UCSD-AML1 (cell line): ENCODE results near the gene CDKN2AIP.
"Not testable (repeated sequence)": the region's sequence is repeated elsewhere in the genome, so short reads cannot be mapped to it uniquely, and the experiment has no call there.

Source experiments
- DNase-seq: peaks from one replicate; lab custom pipeline; 2025; ENCODE audit not compliant: unreplicated experiment; lab: John Stamatoyannopoulos, UW

Gene CDKN2AIP

GRCh38 chr4:183445097-183445428 lies 627 bp downstream of the CDKN2AIP start:
- peak; percentile 64 for DNase-seq

GRCh38 chr4:183447646-183448045 lies 3.2 kb downstream of the CDKN2AIP start:
- DNase-seq = no peak

- DNase-seq = no peak
Measured at GRCh38 chr4:183448436-183448835, 4.0 kb downstream of the CDKN2AIP start.

DNA sequence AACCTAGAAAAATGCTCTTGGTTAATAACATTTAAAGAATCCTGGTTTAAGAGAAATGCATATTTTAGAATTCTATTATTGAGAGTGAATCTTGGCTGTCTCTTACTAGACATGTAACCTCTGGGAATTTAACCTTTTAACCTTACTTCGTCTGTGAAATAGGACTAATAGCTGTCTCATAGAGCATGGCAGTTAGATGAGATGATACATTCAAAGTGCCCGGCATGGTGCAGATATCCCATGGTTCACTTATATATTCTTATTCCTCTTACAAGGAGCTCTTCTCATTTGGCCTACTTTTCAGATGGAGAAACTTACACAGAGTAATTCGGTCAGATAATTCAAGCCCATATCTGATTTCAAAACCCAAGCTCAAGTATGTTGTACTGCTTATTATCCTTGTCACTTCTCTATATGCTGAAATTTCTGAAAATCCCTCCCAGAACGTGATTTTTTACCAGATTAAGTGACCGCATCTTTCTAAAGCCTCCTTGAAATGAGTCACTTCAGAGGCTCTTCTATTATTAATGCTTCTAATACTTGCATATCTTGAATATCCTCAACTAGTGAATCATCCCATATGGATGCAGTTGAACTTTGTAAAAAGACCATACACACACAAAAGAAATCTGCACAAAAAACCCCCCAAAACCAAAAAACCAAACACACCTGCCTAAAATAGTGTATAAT lies 4.9 kb downstream of the CDKN2AIP start:
- no peak for DNase-seq

- DNase-seq = no peak
Measured at GRCh38 chr4:183450108-183450507, 5.7 kb downstream of the CDKN2AIP start.

GRCh38 chr4:183455431-183456195 lies 11.2 kb downstream of the CDKN2AIP start:
- DNase-seq = peak; percentile 70

DNA sequence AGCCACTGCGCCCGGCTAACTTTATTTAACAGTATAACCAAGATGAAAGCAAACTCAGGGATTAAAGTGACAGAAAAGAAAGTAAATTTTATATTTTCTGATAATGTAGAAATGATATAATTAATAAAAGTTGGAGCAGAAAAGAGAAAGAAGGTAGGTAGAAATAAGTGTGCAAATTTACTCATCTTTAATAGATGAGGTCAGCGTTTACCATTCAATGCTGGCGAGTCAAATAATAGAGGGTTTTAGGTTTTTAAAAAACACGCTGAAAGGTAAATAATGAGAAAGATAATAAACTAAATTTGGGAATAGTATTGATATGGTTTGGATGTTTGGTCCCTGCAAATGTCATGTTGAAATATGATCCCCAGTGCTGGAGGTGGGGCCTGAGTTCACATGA lies 13.6 kb downstream of the CDKN2AIP start:
- DNase-seq = no peak

GRCh38 chr4:183463903-183464619 lies 19.6 kb downstream of the CDKN2AIP start:
- not testable (repeated sequence) for DNase-seq

- DNase-seq = peak; percentile 30
Measured at GRCh38 chr4:183465879-183466278, 21.4 kb downstream of the CDKN2AIP start.

DNA sequence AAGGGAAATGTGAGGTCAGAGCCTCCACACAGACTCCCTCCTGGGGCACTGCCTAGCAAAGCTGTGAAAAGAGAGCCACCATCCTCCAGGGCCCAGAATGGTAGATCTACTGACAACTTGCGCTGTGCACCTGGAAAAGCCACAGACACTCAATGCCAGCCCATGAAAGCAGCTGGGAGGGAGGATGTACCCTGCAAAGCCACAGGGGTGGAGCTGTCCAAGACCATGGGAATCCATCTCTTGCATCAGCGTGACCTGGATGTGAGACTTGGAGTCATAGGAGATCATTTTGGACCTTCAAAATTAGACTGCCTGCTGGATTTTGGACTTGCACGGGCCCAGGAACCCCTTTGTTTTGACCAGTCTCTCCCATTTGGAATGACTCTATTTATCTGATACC lies 22.8 kb downstream of the CDKN2AIP start:
- no peak for DNase-seq

DNA sequence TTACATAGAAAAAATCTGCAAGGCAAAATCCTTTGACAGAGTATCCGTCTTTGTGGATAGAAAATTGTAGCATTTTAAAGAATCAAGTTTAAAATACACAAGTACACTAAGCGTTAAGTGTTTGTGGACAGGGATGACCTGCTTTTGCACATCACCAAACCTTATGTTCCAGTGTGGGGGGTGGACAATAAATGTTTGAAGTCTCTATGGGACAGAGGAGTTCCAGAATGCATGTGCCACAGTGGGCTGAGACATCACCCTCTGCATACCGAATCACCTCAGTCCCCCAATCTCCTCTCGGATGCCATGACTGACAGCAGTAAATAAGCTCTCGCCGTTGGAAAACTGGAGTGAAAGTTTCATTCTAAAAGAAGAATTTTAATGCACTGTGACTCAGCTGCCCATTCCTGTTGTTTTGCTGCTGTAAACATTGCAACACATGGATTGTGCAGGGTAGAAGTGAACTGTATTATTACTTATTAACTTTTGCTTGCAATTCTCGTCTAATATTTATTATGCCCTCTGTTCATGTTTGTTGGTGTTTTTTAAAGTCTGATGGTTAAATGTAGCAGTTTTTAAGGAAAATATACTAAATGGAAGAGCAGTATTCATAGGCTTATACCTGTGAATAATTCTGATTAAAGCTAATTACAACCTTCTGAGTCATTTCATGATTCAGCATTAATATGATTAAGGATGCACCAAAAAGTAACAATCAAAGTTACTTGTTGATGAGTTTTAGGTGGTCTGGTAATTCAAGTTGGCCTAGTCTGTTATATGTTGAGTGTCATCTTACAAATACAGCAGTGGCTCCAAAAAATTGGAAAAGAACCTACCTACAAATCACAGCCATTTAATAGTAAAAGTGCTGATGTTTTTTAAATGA lies 24.0 kb downstream of the CDKN2AIP start:
- no peak for DNase-seq

DNA sequence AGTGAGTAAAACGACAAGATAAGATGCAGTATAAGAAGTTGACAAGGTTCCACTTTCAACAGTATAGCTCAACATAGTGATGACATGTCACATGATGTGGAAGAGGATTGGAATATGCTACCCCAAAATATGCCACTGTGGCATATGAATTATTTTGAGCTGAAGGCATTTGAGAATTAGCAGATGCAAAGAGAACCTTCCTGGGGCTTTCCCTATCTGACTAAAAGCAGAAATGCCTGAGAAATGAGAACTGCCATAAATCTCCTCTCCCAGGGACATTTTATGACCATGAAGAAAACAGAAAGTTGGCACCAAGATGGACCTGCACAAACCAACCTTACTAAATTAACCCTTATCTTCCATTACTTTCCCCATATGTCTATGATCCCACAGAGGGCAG lies 24.8 kb downstream of the CDKN2AIP start:
- DNase-seq = no peak

GRCh38 chr4:183469936-183470335 lies 25.5 kb downstream of the CDKN2AIP start:
- no peak for DNase-seq

DNA sequence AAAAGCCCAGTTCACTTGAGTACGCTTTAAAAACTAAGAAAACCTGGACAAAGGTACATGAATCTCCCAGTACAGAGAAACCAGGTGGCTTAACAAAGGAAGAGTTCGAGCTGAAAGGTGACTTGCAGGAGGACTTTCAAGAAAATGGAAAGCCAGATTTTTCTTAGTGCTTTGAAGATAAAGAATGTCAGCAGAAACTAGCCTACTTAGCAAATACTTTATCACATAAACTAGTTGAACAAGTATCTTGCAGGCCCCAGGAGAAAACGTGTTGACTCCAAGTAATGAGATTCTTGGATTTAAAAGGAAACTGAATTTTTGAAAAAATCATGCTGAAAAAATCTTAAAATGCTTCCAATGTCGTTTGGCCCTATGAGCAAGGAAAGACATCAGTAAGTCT lies 26.4 kb downstream of the CDKN2AIP start:
- DNase-seq = no peak

DNA sequence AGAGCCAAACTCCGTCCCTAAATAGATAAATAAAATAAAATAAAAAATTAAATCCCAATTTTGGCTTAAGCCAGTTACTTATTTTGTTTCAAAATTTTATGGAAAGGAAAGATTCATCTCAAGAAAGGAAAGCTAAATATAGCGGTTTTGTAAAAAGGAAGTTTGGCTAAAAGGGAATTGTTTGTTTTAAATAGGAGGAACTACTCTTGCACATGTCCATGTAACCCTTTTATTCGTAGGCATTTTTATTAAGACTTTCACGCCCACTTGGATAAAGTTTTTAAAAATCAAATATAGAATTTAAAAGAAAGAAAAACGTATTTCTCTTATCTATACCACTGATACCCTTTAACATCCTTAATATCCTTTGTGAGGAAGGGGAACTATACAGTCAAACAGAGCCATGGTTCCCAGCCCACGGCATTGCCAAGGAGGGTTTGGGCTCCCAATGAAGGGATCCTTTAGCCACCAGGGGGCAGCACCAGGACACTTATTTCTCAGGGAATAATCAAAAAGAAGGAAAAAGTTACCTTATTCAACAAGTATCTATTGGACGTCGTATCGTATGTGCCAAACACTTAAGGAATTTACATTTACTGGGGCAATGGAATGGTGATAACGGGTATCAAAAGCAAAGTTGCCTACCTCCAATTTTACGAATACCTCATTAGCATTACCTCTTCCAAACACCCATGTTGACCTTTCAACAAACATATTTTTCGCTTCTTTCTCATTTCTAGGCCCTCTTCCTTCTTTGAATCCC lies 27.7 kb downstream of the CDKN2AIP start:
- peak; percentile 85 for DNase-seq

GRCh38 chr4:183478123-183478522 lies 33.7 kb downstream of the CDKN2AIP start:
- DNase-seq = no peak

DNA sequence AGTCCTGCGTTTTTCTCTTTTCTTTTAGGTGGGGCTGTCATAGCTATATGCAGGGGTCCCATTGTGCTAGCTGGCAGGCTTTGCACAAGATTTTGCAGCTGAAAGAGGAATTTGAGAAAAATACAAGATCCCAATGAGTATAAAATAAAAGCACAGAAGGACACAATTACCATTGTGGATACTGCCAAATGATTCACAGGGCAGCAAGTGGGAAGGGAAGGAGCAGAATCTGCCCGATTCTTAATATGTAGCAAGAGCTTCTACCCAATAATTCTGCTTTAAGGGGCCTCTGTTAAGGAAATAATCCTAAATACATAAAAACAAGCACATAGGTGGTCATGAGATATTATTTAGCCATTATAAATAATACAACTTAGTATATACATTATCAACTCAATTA lies 34.5 kb downstream of the CDKN2AIP start:
- no peak for DNase-seq

- not testable (repeated sequence) for DNase-seq
Measured at GRCh38 chr4:183482515-183483095, 38.2 kb downstream of the CDKN2AIP start.

GRCh38 chr4:183483997-183484396 lies 39.6 kb downstream of the CDKN2AIP start:
- DNase-seq = no peak
